Renal cortical epithelial cell (primary cell): ENCODE measurements around the gene GET3. TPM values are rescaled to one million over a fixed set of nuclear protein-coding genes. Genes with fewer than 3 reads are reported as not detected.

ENCODE experiments used
- DNase-seq: peaks from one replicate; pipeline ENCODE4 v3.0.0-alpha.2; 2011; ENCODE audit warnings: low read depth
- total RNA-seq: library from RNA; depleted of rRNA; stranded (reverse); fragments of >200 nt; gene quantifications from 2 replicates; pipeline ENCODE4 v1.2.3, GENCODE V29; 2014

GET3 gene
- total RNA-seq, 1 donor from 2014 or later = 74.4 TPM

- peak; percentile 64 for DNase-seq
Observed at GRCh38 chr19:12779162-12779993, 42.1 kb downstream of the GET3 start.

GRCh38 chr19:12782174-12782423 is 44.8 kb downstream of the GET3 start:
- DNase-seq = no peak

DNA sequence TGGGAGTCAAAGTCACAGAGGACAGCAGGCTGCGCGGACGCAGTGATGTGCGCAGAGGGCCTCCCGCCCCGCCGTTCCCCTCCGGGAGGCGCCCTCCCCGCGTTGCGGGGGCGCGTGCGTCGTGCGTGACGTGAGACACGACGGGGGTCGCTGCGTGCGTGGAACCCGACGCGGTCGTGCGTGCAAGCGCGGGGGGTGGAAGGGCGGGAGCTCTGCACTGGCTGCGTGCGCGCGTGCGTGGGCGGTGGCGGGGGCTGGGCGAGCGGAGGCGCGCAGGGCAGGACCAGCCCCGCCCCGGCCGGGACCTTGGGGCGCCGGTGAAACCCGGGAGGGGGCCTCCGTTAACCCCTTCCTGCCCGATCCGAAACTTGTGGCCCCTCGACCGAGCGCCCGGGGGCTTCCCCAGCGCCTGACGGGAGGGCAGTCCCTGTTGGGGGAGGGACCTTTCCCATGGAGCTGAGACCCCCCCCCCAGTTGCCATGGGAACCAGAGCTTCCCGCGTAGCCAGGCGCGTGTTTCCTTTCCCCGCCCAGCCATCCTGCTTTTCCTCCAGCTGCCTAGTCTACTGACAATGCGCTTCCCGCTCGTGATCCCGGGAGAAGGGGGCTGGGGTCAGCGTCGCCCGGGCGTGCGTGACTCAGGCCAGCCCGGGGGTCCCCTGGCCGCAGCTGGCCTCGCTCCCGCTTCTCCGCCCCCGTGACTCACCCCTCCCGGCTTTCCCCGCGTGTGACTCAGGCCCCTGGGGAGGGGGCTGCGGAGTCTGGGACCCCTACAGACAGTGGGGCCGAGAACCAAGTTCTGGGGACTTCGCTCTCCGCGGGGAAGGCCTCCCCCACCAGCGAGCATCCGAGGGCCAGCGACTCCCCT is 45.4 kb downstream of the GET3 start:
- DNase-seq = peak; percentile 56

GRCh38 chr19:12783291-12783848 is 46.1 kb downstream of the GET3 start:
- DNase-seq = no peak

DNA sequence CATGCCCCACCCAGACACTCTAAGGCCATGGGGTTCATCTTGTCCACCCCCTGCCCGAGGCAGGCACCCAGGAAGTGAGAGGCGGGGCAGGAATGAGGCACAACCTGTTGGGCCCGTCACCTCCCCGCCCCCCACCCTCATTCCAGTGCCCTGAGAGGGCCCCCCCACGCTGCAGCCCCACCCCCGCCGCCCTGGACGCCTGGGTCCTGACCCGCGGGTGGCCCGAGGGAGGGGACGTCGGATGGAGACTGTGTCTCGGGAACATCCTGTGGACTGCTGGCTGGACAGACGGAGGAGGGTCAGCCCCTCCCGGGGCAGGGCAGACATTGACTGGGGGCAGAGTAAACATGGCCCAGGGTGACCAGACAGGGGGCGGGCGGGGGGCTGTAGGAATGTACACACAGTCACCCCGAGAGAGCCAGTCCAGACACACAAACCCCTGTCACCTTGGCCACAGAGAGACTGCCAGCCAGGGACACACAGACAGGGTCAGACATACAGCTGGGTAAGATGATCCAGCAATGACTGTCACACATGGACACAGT is 46.6 kb downstream of the GET3 start:
- no peak for DNase-seq

DNA sequence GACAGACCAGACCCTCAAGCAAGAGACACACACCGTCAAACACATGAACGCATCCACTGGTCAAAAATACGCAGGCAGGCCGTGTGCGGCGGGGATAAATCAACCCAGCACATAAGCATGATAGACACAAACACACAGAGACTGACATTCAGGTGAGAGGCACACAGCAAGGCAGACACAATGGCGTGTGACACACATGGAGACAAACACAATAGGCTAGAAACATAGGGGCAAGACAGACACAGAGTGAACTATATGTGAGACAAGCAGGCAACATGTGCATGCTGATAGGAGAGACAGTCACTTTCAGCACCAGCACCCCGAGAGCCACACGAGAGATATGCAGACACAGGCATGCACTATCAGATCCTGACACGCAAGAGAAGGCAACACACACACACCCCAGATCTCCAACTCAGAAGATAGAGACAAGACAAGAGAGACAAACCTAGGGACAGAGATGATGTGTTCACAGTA is 47.1 kb downstream of the GET3 start:
- no peak for DNase-seq

GRCh38 chr19:12784871-12785430 is 47.7 kb downstream of the GET3 start:
- DNase-seq = no peak

DNA sequence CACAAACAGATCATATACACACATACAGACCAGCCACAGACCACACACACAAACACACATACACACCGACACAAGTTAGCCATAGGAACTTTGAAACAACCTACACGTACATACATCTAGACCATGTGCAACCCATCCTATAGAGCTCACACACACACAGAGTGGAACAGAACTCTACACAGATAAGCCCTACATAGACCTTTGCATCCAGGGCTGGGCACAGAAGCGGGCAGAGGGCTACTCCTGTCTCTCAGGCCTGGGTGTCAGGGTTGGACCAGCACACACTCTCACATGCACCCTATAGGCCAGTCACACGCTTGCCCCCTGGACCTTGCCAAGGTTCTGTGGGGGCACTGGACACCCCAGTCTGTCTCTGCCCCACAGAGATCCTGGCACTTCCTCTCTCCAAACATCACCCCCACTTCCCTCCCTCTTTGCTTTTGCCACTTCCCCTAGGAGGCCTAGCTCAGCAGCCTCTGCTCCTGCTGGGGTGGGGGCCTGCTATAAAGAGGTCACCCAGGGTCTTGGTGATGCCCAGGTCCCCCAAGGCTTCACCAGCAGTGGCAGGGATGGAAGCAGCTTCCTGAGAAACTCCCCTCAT is 48.2 kb downstream of the GET3 start:
- no peak for DNase-seq

GRCh38 chr19:12786141-12786870 is 49.0 kb downstream of the GET3 start:
- DNase-seq = no peak

- no peak for DNase-seq
Observed at GRCh38 chr19:12786952-12787351, 49.7 kb downstream of the GET3 start.

DNA sequence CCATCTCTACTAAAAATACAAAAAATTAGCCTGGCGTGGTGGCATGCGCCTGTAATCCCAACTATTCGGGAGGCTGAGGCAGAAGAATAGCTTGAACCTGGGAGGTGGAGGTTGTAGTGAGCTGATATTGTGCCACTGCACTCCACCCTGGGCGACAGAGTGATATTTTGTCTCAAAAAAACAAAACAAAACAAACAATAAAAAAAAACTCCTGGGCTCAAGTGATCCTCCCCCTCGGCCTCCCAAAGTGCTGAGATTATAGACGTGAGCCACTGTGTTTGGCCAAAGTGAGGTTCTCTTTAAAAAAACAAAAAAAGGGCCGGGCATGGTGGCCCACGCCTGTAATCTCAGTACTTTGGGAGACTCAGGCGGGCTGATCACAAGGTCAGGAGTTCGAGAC is 50.2 kb downstream of the GET3 start:
- no peak for DNase-seq

DNA sequence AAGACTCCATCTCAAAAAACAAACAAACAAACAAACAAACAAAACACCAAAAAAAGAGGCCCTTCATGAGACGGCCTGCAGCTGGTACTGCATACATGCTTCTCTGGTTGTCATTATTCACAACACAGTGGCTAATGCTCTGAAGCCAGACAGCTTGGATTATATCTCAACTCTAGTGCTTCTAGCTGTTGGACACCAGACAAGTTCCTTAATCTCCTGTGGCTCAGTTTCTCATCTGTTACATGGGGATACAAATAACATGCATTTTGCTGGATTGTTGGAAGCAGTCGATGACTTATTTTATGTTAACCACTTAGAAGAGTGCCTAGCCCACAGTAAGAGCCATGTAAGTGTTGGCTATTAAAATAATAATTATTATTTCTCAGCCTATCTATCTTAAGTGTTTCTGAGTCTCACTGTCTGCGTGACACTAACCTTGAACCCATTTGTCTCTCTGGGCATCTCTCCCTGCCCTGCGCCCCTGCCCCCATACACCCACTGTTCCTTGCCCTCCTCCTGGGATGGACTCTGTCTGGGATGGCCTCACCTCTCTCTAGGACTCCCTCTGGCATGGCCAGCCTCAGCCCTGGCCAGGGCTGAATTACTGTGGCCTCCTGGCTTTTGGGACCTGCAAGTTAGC is 50.9 kb downstream of the GET3 start:
- no peak for DNase-seq

GRCh38 chr19:12788682-12789097 is 51.4 kb downstream of the GET3 start:
- peak; percentile 66 for DNase-seq

DNA sequence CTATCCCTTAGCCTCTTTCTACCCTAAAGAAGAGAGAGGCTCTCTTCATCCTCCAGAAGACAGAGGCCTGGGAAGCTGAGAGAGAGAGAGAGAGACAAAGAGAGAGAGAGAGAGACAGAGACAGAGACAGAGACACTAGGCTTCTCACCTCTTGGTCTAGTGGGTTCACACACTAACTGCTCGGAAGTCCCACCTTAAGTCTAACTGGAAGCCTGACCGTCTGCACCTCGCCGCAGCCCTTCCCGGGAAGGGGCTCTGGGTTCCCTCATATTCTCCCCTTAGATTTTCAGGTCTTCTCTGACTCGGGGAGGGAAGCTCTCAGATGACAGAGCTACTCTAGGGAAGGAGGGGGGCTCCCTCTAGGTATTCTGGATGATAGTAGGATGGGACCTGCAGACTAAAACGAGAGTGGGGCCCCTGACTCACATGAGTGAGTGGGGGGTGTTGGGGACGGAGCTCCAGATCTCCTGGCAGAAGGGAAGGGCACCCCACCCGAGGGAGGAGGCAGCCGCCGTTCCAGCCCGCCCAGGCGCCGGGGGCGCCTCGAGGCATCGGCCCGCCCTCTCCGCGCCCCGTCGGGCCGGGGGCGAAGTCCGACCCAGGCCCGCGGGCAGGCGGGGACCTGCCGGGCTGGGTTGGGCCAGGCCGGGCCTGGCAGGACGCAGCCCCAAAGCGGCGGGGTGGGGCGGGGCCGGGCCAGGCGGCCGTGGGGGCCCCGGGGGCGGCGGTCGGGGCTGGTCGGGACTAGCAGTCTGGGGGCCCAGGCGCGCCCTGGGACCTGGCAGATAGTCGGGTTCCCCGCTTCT is 52.0 kb downstream of the GET3 start:
- no peak for DNase-seq

DNA sequence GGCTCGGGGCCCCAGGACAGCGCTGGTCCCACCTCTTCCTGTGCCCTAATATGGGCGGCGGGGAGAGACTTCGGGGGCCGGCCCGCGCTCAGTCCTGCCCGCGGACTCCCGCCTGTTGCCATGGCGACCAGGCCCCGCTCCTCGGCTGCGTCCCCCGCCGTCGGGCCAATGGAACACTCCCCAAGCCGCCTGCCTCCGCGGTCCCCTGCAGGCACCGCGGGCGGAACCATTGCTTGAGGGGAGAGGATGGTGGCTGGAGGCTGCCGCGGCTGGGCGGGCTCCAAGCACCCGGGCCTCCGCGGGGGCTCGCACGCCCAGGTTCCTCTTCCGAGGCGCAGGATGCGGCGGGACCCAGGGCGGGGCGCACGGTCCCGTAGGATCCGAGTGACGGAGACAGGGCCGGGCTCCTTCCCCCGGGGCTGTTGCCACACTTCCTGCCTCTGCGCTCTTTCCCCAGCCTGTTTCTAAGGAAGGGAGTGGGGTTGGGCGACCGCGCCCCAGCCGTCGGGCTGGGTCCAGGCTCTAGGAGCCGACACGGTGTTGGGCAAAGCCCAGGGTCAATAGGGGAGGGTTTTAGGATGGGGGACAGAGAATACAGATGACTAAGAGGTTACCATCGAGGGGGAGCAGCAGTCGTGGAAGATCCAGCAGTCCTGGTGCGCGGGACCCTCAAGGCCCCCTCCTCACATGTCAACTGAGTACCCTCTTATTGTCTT is 52.8 kb downstream of the GET3 start:
- peak; percentile 81 for DNase-seq

GRCh38 chr19:12790628-12791344 is 53.5 kb downstream of the GET3 start:
- no peak for DNase-seq

GRCh38 chr19:12791345-12792050 is 54.2 kb downstream of the GET3 start, which contains the start of gene JUNB:
Gene JUNB (plus strand): TSS chr19:12791486. CDS start chr19:12791772, 286 bp downstream.
- peak; percentile 88 for DNase-seq
